ENCODE measurements around the gene VWCE. TPM values are rescaled to one million over a fixed set of nuclear protein-coding genes. Genes with fewer than 3 reads are reported as not detected.

Gene VWCE
- total RNA-seq (ENCODE audit: unreplicated experiment) = 25.3 TPM
- long read RNA-seq, partial matches to known transcripts = 3 of 10 reads
- long read RNA-seq, other reads (novel, unspliced or antisense) = 5 of 10 reads

GRCh38 chr11:61294717-61295595 lies at the start of gene VWCE:
Gene VWCE, minus strand, starts transcription at chr11:61295316. Its CDS starts 279 bp downstream, at chr11:61295037.
- peaks cover 28% of the 10 kb centered on the region for H3K36me3 Mint-ChIP-seq (ENCODE audit: low read depth, unreplicated experiment)
- peaks cover 24% of the 10 kb centered on the region for H3K27me3 Mint-ChIP-seq (ENCODE audit: unreplicated experiment)
- peak within 1 kb of the TSS; percentile 88 for H3K4me3 Mint-ChIP-seq (ENCODE audit: unreplicated experiment)
- peaks cover 42% of the 10 kb centered on the region for H3K4me1 Mint-ChIP-seq (ENCODE audit: unreplicated experiment)
- no peak for TF ChIP-seq CTCF (IDR thresholded peaks at IDR 0.05; ENCODE audit: unreplicated experiment)
- no peaks in the 10 kb centered on the region for H3K9me3 Mint-ChIP-seq (ENCODE audit: unreplicated experiment)
- DNase-seq (ENCODE audit: low spot score) = peak; percentile 80
- H3K27ac Mint-ChIP-seq (ENCODE audit: unreplicated experiment) = peak within 1 kb of the TSS; percentile 62

GRCh38 chr11:61343792-61344745 lies 49.0 kb upstream of the VWCE start:
- Mint-ChIP-seq H3K4me3 (ENCODE audit: unreplicated experiment) (peak overlapping the region; percentile 68), H3K27ac (ENCODE audit: unreplicated experiment) (peak overlapping the region; percentile 36), H3K9me3 (ENCODE audit: unreplicated experiment) (no peaks in the 10 kb centered on the region), H3K4me1 (ENCODE audit: unreplicated experiment) (peaks cover 8% of the 10 kb centered on the region), H3K27me3 (ENCODE audit: unreplicated experiment) (peaks cover 9% of the 10 kb centered on the region), H3K36me3 (ENCODE audit: low read depth, unreplicated experiment) (peaks cover 23% of the 10 kb centered on the region)
- no peak for DNase-seq (ENCODE audit: low spot score)
- TF ChIP-seq CTCF (IDR thresholded peaks at IDR 0.05; ENCODE audit: unreplicated experiment) = no peak

DNA sequence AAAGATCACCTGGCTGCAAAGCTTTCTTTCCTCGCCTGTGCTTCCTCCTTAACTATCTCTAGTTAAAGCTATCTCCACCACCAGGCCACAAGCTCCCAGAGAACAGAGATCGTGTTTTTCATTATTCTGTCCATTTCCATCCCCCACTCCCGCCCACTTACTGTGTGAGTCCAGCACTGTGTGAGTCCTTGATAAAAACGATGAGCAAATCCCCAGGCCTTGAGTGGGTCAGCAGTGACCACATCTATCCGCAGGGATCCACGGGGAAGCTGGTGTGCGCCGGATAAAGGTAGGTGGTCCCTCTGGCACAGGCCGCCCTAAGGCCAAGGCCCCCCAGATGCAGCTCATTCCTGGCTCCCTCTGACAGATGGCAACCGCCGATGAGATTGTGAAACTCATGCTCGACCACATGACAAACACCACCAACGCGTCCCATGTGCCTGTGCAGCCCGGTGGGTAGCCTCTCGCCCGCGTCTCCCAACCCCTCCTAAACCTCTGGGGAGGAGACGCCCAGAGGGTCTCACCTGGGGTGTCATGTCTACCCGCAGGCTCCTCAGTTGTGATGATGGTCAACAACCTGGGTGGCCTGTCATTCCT lies 47.2 kb upstream of the VWCE start:
- no peak for TF ChIP-seq CTCF (IDR thresholded peaks at IDR 0.05; ENCODE audit: unreplicated experiment)
- H3K4me3 Mint-ChIP-seq (ENCODE audit: unreplicated experiment) = no peak overlapping the region
- H3K36me3 Mint-ChIP-seq (ENCODE audit: low read depth, unreplicated experiment) = peaks cover 21% of the 10 kb centered on the region
- H3K27me3 Mint-ChIP-seq (ENCODE audit: unreplicated experiment) = peaks cover 9% of the 10 kb centered on the region
- H3K9me3 Mint-ChIP-seq (ENCODE audit: unreplicated experiment) = no peaks in the 10 kb centered on the region
- H3K4me1 Mint-ChIP-seq (ENCODE audit: unreplicated experiment) = peaks cover 8% of the 10 kb centered on the region
- H3K27ac Mint-ChIP-seq (ENCODE audit: unreplicated experiment) = no peak overlapping the region
- no peak for DNase-seq (ENCODE audit: low spot score)

- Mint-ChIP-seq H3K4me3 (ENCODE audit: unreplicated experiment) (no peak overlapping the region), H3K27me3 (ENCODE audit: unreplicated experiment) (peaks cover 8% of the 10 kb centered on the region)
Observed at GRCh38 chr11:61341706-61342105, 46.6 kb upstream of the VWCE start.

More at GRCh38 chr11:61341706-61342105, 46.6 kb upstream of the VWCE start:
- H3K4me1 Mint-ChIP-seq (ENCODE audit: unreplicated experiment) = peaks cover 10% of the 10 kb centered on the region
- H3K36me3 Mint-ChIP-seq (ENCODE audit: low read depth, unreplicated experiment) = peaks cover 21% of the 10 kb centered on the region
- H3K27ac Mint-ChIP-seq (ENCODE audit: unreplicated experiment) = no peak overlapping the region
- no peak for DNase-seq (ENCODE audit: low spot score)
- no peak for TF ChIP-seq CTCF (IDR thresholded peaks at IDR 0.05; ENCODE audit: unreplicated experiment)
- H3K9me3 Mint-ChIP-seq (ENCODE audit: unreplicated experiment) = no peaks in the 10 kb centered on the region
